Activated naive CD8-positive, alpha-beta T cell treated with anti-CD3 and anti-CD28 coated beads, Interleukin-2, amount 50 U/mL, for 24 hours (primary cell): ENCODE data around the gene VWA5B1.

Experiments
- ATAC-seq: fragments of 150-1000 bp; cut with Tn5 transposase; one replicate; pipeline ENCODE4 v1.10.0; 2021
- DNase-seq: peaks from one replicate; pipeline ENCODE4 v3.0.0; 2021
- H3K27ac Mint-ChIP-seq: one replicate; pipeline ENCODE4 v1.8.0; 2021; ENCODE audit warnings: mild to moderate bottlenecking, mixed read lengths
- H3K27me3 Mint-ChIP-seq: one replicate; pipeline ENCODE4 v1.8.0; 2021; ENCODE audit warnings: mixed read lengths
- H3K36me3 Mint-ChIP-seq: one replicate; pipeline ENCODE4 v1.8.0; 2021; ENCODE audit warnings: low read depth, mixed read lengths
- H3K4me1 Mint-ChIP-seq: one replicate; pipeline ENCODE4 v1.8.0; 2021; ENCODE audit warnings: mixed read lengths
- H3K4me3 Mint-ChIP-seq: one replicate; pipeline ENCODE4 v1.8.0; 2021; ENCODE audit warnings: mild to moderate bottlenecking, moderate library complexity, mixed read lengths
- H3K9me3 Mint-ChIP-seq: one replicate; pipeline ENCODE4 v1.8.0; 2021; ENCODE audit warnings: mixed read lengths

VWA5B1 gene

DNA sequence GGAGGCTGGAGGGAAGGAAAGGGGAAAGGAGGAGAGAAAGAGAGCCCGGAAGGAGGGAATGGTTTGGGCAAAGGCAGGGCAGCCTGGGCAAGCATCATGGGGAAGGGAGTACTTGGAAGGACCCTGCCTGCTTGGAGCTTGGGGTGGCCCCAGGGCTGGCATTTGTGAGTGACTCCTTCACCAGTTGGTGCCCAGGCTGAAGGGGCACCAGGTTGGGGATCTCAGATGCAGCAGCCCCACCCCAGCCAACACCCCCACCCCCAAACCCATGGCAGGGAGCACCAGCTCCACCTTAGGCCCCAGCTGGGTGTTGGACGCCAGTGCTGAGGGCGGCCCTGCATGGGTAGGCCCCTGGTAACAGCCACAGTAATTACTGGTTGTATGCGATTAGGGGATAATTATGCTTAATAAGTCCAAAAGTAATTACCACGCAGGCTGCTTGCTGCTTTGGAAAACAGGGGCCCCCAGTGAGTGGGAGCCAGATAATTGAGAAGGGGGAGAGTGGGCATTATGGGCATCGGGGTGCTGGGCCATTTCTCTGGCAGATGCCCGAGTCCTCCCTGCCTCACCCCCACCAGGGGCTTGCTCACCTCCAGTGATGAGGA, 78.3 kb downstream of the VWA5B1 start:
- H3K27ac Mint-ChIP-seq: no peak overlapping the region
- H3K36me3 Mint-ChIP-seq: no peaks in the 10 kb centered on the region
- no peaks in the 10 kb centered on the region for H3K9me3 Mint-ChIP-seq
- H3K4me1 Mint-ChIP-seq: peaks cover 10% of the 10 kb centered on the region
- no peak for ATAC-seq
- peaks cover 56% of the 10 kb centered on the region for H3K27me3 Mint-ChIP-seq
- no peak overlapping the region for H3K4me3 Mint-ChIP-seq
- DNase-seq: no peak

DNA sequence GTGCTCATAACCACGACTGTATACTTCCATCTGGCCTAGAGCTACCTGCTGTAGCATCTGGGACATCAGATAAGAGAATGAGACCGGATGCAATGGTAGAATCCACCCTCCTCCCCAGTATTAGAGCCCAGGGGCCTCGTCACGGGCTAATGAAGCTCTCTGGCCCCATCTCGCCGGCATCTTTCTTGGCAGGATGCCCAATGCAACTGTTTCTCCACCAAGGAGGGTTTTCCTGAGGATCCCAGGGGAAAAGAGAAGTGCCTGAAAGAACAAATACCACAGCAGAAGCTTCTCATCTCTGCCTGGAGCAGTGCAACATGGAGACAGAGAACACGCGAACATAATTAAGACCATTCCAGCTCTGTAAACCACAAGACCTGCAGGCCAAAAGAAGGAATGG, 80.0 kb downstream of the VWA5B1 start:
- Mint-ChIP-seq H3K27me3 (peaks cover 51% of the 10 kb centered on the region), H3K27ac (no peak overlapping the region), H3K4me3 (no peak overlapping the region), H3K9me3 (no peaks in the 10 kb centered on the region), H3K4me1 (peaks cover 10% of the 10 kb centered on the region), H3K36me3 (no peaks in the 10 kb centered on the region)
- no peak for DNase-seq
- ATAC-seq: no peak

DNA sequence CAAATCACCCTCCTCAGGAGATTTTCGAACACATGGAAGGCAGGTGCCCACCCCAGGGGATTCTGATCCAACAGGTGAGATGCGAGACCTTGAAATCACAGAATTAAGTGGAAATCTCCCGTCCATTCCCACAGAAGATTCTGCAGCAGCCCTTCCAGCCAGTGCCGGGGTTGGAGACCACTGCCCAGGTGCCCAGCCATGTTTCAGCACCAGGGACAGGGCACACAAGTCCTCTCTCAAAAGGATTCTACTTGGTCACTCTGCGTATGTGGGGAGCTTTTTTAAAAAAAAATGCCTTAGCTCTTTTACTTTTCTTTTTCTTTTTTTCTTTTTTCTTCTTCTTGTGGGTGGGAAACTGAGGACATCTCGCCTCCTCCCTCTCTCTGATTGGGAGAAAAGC, 80.7 kb downstream of the VWA5B1 start:
- Mint-ChIP-seq H3K9me3 (no peaks in the 10 kb centered on the region), H3K4me3 (no peak overlapping the region), H3K27me3 (peaks cover 53% of the 10 kb centered on the region), H3K4me1 (peaks cover 10% of the 10 kb centered on the region), H3K36me3 (no peaks in the 10 kb centered on the region), H3K27ac (no peak overlapping the region)
- no peak for ATAC-seq
- DNase-seq: no peak

DNA sequence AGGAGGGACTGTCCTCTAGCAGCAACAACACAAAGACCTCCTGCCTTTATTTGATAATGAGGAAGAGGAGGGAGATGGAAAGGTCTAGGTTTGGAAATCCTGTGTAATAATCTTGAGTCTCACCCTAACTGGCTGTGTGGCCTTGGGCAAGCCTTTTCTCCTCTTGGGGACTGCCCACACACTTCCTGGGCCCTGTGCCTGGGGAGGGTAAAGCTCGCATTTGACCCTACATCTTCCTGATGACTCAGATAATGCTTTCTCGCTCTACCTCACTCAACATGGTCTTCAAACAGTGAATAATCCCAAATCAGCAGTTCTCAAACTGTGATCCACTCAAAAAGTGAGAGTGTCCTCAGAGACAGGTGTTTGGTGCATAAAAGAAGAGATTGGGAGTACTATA, 81.2 kb downstream of the VWA5B1 start:
- DNase-seq (no peak), ATAC-seq (peak; percentile 62)
- H3K36me3 Mint-ChIP-seq: no peaks in the 10 kb centered on the region
- H3K27ac Mint-ChIP-seq: no peak overlapping the region
- no peaks in the 10 kb centered on the region for H3K9me3 Mint-ChIP-seq
- peaks cover 10% of the 10 kb centered on the region for H3K4me1 Mint-ChIP-seq
- no peak overlapping the region for H3K4me3 Mint-ChIP-seq
- H3K27me3 Mint-ChIP-seq: peaks cover 51% of the 10 kb centered on the region

DNA sequence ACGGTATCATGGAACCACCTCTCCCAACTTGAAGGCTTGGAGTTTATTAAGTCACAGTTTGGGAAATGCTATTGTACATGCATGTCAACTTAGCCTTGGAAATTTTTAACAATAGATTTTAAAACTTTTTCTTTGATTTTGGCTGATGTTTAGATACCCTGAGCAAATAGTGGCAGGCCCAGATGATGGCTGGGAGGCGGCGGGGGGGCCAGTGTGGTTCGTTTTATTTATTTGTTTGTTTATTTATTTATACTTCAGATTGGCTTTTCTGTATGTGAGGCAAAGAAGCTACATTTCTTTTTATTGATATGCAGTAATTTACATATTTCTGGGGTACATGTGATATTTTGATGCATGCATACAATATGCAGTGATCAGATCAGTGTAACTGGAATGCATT, 82.0 kb downstream of the VWA5B1 start:
- Mint-ChIP-seq H3K27me3 (peaks cover 46% of the 10 kb centered on the region), H3K4me1 (peaks cover 10% of the 10 kb centered on the region), H3K36me3 (no peaks in the 10 kb centered on the region), H3K9me3 (no peaks in the 10 kb centered on the region), H3K27ac (no peak overlapping the region), H3K4me3 (no peak overlapping the region)
- DNase-seq (no peak), ATAC-seq (no peak)

DNA sequence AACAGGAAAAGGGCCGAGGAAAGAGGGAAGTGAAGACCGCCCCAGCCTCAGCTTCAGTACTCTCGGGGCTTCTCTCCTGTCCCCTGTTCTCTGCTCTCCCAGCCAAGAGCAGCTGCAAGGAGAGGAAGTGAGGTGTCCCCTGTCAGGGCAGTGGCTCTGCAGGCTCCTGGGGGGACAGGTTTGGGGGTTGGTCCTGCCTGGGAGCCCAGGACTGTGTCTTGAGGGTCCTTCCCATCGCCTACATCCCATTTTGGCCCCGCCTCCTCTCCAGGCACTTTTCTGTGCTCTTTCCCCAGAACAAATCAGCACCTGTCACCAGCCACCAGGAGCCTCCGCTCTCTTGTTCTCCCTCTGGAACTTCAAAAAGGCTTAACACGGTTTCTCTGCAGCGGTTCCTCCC, 82.6 kb downstream of the VWA5B1 start:
- peaks cover 40% of the 10 kb centered on the region for H3K27me3 Mint-ChIP-seq
- DNase-seq (no peak), ATAC-seq (no peak)
- H3K9me3 Mint-ChIP-seq: no peaks in the 10 kb centered on the region
- H3K4me3 Mint-ChIP-seq: no peak overlapping the region
- no peaks in the 10 kb centered on the region for H3K36me3 Mint-ChIP-seq
- H3K27ac Mint-ChIP-seq: no peak overlapping the region
- peaks cover 10% of the 10 kb centered on the region for H3K4me1 Mint-ChIP-seq

DNA sequence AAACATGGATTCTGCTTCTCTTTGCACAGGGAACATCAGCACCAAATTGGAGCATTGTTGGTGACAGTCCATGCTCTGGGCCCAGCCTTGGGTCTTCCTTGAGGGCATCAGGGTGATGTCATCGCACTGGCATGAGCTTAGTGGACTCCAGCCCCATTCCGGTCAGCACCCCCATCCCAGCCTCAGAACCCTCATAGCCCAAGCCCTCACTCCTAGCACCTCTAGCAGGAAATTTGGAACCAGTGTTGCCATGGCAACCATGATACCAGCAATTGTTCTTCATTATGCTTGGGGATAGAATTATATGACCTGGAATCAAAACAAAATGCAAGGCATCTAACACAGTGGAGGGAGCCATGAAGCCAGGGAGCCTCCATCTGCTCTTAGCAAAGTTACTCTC, 83.1 kb downstream of the VWA5B1 start:
- Mint-ChIP-seq H3K27ac (no peak overlapping the region), H3K4me3 (no peak overlapping the region), H3K4me1 (peaks cover 10% of the 10 kb centered on the region), H3K9me3 (no peaks in the 10 kb centered on the region), H3K36me3 (no peaks in the 10 kb centered on the region), H3K27me3 (peaks cover 40% of the 10 kb centered on the region)
- DNase-seq: no peak
- no peak for ATAC-seq

DNA sequence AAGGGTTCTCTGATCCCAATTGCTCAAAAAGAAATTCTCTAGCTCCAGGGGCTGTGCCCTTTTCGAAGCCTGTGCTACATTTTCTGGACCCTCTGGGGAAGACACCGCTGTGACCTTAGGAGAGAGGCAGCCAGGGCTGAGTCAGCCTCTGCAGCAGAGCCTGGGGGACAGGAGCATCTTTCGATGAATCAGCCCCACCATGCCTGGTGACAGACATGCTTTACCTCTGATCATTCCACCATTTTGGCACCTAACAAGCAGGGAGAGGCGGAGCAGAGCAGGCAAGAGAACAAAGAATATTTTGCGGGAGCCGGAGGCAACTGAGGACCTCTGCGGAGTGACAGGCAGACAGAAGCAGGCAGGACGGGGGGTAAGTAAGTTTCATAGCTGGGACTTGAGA, 84.9 kb downstream of the VWA5B1 start:
- H3K27me3 Mint-ChIP-seq: peaks cover 39% of the 10 kb centered on the region
- no peaks in the 10 kb centered on the region for H3K9me3 Mint-ChIP-seq
- DNase-seq (no peak), ATAC-seq (peak; percentile 48)
- no peak overlapping the region for H3K4me3 Mint-ChIP-seq
- H3K4me1 Mint-ChIP-seq: peaks cover 14% of the 10 kb centered on the region
- H3K27ac Mint-ChIP-seq: no peak overlapping the region
- no peaks in the 10 kb centered on the region for H3K36me3 Mint-ChIP-seq

DNA sequence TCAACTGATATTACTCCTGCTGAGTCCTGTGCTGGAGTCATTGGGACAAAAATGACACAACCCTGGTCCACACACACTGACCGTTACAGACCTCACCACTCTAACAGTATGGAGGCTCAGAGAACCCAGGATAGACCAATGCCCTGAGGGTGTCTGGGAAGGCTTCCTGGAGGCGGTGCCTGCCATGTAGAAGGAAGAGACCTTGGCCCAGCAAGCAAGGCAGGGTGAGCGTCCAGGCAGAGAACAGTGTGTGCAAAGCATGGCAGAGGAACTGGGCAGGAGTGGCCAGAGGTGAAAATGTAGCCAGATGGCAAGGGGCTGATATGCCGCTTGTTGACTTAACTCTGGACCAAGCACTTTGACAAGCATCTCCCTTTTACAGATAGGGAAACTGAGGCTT, 85.5 kb downstream of the VWA5B1 start:
- ATAC-seq (no peak), DNase-seq (no peak)
- H3K27me3 Mint-ChIP-seq: peaks cover 39% of the 10 kb centered on the region
- H3K4me1 Mint-ChIP-seq: peaks cover 15% of the 10 kb centered on the region
- no peaks in the 10 kb centered on the region for H3K9me3 Mint-ChIP-seq
- H3K27ac Mint-ChIP-seq: no peak overlapping the region
- H3K4me3 Mint-ChIP-seq: no peak overlapping the region
- no peaks in the 10 kb centered on the region for H3K36me3 Mint-ChIP-seq

DNA sequence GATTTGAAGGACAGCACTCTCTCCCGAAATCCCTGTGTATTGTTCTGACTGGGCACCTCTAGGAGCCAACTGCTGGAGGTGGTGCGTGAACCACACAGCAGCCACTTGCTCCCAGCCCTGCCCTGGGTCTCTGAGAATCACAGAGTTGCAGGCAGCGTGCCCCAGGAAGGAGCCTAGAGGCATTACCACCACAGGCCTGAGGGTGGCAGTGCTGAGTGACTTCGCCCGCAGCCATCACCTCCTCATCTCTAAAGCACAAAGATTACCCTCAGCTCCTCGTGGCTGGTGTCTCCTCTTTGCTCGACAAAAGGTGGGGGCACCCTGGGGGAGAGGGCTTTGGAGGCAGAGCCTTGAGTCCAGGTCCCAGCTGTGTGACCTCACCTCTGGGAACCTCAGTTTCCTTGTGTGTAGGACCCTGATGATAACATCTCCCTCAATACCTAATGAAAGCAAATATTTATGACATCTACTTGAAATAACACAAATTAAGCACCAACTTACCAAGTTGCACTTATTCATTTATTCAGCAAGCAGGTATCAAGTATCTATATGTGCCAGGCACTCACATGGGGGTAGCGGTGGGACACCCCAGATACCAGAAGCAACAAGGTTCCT, 86.3 kb downstream of the VWA5B1 start:
- DNase-seq: peak; percentile 71
- Mint-ChIP-seq H3K27me3 (peaks cover 35% of the 10 kb centered on the region), H3K9me3 (peaks cover under 1% of the 10 kb centered on the region), H3K27ac (no peak overlapping the region), H3K4me1 (peaks cover 8% of the 10 kb centered on the region), H3K36me3 (no peaks in the 10 kb centered on the region), H3K4me3 (no peak overlapping the region)
- peak; percentile 38 for ATAC-seq

DNA sequence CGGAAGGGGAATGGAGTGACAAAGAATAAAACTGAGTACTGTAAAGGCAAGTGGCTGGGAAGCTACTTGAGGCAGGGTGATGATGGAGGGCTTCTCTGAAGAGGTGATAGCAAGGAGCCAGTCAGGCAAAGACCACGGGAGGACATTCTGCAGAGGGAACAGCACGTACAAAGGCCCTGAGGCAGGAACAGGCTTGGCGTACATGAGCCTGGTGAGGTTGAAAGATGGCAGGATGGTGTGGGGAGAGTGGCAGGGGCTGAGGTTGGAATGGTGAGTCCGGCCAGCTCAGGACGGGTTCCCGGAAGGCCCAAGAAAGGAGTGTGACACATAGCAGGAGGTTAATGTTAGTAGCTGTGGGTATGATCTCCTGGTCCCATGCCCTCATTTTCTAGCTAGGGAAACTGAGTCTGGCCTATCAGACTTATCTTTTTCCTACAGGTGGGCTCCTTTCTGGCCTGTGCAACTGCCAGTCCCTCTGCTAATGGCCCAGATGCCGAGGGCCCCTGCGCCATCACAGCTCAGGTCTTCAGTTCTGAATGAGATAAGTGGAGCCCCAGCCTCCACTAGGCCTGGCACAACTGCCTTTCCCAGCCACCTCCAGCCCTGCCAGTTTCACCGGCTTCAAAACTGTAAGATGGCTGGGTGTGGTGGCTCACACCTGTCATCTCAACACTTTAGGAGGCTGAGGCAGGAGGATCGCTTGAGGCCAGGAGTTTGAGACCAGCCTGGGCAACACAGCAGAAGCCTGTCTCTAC, 87.0 kb downstream of the VWA5B1 start:
- no peak overlapping the region for H3K4me3 Mint-ChIP-seq
- DNase-seq (no peak), ATAC-seq (no peak)
- H3K36me3 Mint-ChIP-seq: peaks cover 2% of the 10 kb centered on the region
- peaks cover 36% of the 10 kb centered on the region for H3K27me3 Mint-ChIP-seq
- peaks cover 6% of the 10 kb centered on the region for H3K9me3 Mint-ChIP-seq
- H3K27ac Mint-ChIP-seq: no peak overlapping the region
- H3K4me1 Mint-ChIP-seq: peaks cover 5% of the 10 kb centered on the region

DNA sequence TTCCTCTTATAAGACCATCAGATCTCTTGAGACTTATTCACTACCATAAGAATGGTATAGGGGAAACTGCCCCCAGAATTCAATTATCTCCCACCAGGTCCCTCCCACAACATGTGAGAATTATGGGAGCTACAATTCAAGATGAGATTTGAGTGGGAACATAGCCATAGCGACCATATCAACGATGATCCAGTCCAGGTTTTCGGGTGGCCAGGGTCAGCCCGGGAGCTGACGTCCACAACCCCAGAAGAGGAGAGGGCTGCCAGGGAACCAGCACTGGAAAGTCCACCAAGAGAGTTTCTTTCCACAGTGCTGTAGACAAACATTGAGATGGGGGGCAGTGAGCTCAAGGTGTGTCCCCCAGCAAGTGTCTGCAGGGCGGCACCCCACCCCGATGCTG, 88.4 kb downstream of the VWA5B1 start:
- DNase-seq (no peak), ATAC-seq (no peak)
- Mint-ChIP-seq H3K4me1 (peaks cover 5% of the 10 kb centered on the region), H3K4me3 (no peak overlapping the region), H3K27ac (no peak overlapping the region), H3K9me3 (peaks cover 6% of the 10 kb centered on the region), H3K36me3 (peaks cover 2% of the 10 kb centered on the region), H3K27me3 (peaks cover 44% of the 10 kb centered on the region)

DNA sequence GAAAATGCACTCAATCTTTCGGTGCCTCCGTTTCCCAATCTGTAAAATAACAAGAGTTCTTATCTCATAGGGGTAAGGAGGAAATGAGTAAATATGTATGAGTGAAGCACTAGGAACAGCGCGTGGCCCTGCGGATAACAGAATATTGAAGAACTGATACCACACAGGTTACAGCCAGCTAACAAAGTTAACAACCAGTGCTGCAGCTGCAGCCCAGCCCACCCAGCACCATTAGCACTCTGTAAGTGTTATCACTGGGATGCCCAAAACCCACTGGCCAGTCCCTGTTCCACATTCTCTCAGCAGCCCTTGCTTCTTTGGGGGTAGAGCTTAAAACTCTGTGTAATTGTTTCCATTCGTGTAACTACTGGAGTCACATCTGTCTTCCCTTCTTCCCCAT, 89.5 kb downstream of the VWA5B1 start:
- Mint-ChIP-seq H3K36me3 (peaks cover 2% of the 10 kb centered on the region), H3K27me3 (peaks cover 53% of the 10 kb centered on the region), H3K4me3 (no peak overlapping the region), H3K4me1 (peaks cover 5% of the 10 kb centered on the region), H3K9me3 (peaks cover 6% of the 10 kb centered on the region), H3K27ac (peak overlapping the region; percentile 84)
- DNase-seq (no peak), ATAC-seq (peak; percentile 13)

DNA sequence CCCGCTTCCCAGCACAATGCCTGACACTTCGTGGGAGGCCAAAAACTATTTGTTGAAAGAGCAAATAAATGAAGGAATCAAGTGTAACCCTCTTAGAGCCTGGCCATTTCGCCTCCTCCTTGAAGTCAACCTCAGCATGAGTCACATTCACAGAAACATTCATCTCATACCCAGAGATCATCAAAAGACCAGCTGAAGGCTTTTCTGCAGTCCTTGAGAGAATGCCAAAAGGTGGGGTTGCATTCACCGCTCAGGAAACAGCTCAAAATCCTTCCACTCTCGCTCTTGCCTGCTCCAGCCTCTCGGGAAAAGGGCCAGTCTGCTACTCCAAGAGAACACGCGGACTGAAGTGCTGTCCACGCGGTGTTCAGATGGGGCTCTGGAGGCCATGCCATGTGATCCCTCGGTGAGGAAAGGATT, 90.0 kb downstream of the VWA5B1 start:
- Mint-ChIP-seq H3K4me3 (no peak overlapping the region), H3K4me1 (peaks cover 5% of the 10 kb centered on the region), H3K36me3 (peaks cover 2% of the 10 kb centered on the region), H3K27me3 (peaks cover 54% of the 10 kb centered on the region), H3K9me3 (peaks cover 6% of the 10 kb centered on the region), H3K27ac (peak overlapping the region; percentile 84)
- ATAC-seq: peak; percentile 77
- DNase-seq: no peak

DNA sequence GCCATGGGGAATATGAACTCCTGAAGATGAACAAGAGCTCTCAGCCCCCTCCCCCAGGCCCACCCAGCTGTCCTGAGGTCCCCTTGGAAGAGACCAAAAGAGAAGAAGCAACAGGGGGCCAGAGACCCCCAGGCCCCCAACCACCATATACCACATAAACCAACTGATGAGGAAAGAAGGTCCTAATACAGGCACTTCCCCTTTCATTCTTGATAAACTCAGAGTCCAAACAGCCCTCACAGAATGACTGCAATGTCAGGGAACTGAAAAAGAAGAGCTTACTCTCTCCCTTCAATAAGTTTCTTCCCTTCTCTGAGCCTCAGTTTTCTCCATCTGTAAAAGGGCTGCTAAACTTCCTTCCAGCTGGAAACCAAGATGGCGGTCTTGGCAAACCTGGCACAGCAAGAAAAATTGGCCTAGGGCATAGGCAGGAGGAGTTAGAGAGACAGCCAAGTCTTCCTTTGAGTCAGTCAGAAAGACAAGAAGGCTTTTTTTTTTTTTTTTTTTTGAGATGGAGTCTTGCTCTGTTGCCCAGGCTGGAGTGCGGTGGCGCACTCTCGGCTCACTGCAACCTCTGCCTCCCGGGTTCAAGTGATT, 90.5 kb downstream of the VWA5B1 start:
- H3K9me3 Mint-ChIP-seq: peaks cover 6% of the 10 kb centered on the region
- no peak for DNase-seq
- peaks cover 52% of the 10 kb centered on the region for H3K27me3 Mint-ChIP-seq
- H3K27ac Mint-ChIP-seq: no peak overlapping the region
- no peak for ATAC-seq
- H3K4me3 Mint-ChIP-seq: no peak overlapping the region
- H3K4me1 Mint-ChIP-seq: peaks cover 5% of the 10 kb centered on the region
- H3K36me3 Mint-ChIP-seq: peaks cover 2% of the 10 kb centered on the region
